OCI-M2 (cell line): ENCODE measurements around the gene ROBO3.

ENCODE experiments used
- DNase-seq: peaks from one replicate; lab custom pipeline; 2025; ENCODE audit not compliant: unreplicated experiment; lab: John Stamatoyannopoulos, UW

ROBO3 gene

GRCh38 chr11:124865181-124865901, at the start of gene ROBO3:
ROBO3 (plus strand) TSS chr11:124865432; CDS start chr11:124865578, 146 bp downstream.
- DNase-seq = no peak

- no peak for DNase-seq
Observed at GRCh38 chr11:124817036-124817435, 48.2 kb upstream of the ROBO3 start.

GRCh38 chr11:124821995-124822730, 43.1 kb upstream of the ROBO3 start:
- DNase-seq = no peak

- DNase-seq = no peak
Observed at GRCh38 chr11:124823512-124824376, 41.5 kb upstream of the ROBO3 start.

- DNase-seq = no peak
Observed at GRCh38 chr11:124825876-124826275, 39.4 kb upstream of the ROBO3 start.

GRCh38 chr11:124829986-124830385, 35.2 kb upstream of the ROBO3 start:
- DNase-seq = no peak

- no peak for DNase-seq
Observed at GRCh38 chr11:124830749-124831148, 34.5 kb upstream of the ROBO3 start.

GRCh38 chr11:124831897-124832296, 33.3 kb upstream of the ROBO3 start:
- no peak for DNase-seq

GRCh38 chr11:124832571-124832970, 32.7 kb upstream of the ROBO3 start:
- no peak for DNase-seq

- DNase-seq = no peak
Observed at GRCh38 chr11:124834526-124835180, 30.6 kb upstream of the ROBO3 start.

GRCh38 chr11:124835918-124836317, 29.3 kb upstream of the ROBO3 start:
- DNase-seq = no peak

- DNase-seq = no peak
Observed at GRCh38 chr11:124837491-124837856, 27.8 kb upstream of the ROBO3 start.

GRCh38 chr11:124838805-124839127, 26.5 kb upstream of the ROBO3 start:
- no peak for DNase-seq

- DNase-seq = no peak
Observed at GRCh38 chr11:124839128-124839971, 25.9 kb upstream of the ROBO3 start.

- DNase-seq = no peak
Observed at GRCh38 chr11:124839972-124840621, 25.1 kb upstream of the ROBO3 start.

GRCh38 chr11:124840666-124841065, 24.6 kb upstream of the ROBO3 start:
- no peak for DNase-seq

GRCh38 chr11:124841201-124841600, 24.0 kb upstream of the ROBO3 start:
- DNase-seq = no peak

GRCh38 chr11:124841840-124842239, 23.4 kb upstream of the ROBO3 start:
- DNase-seq = no peak

- DNase-seq = no peak
Observed at GRCh38 chr11:124842305-124842704, 22.9 kb upstream of the ROBO3 start.

- DNase-seq = no peak
Observed at GRCh38 chr11:124843616-124843910, 21.7 kb upstream of the ROBO3 start.
